H9 (cell line): ENCODE results near the gene DGKB. TPM values are rescaled to one million over a fixed set of nuclear protein-coding genes. Genes with fewer than 3 reads are reported as not detected.

ENCODE experiments used
- DNase-seq: peaks from one replicate; pipeline ENCODE4 v3.0.0-alpha.2; 2017
- H2AFZ ChIP-seq: one replicate; pipeline ENCODE4 v1.6.1; 2013; ENCODE audit warnings: mild to moderate bottlenecking, low read length, control low read depth, moderate library complexity
- H2AK5ac ChIP-seq: 2 replicates; pipeline ENCODE4 v1.6.1; 2013; ENCODE audit warnings: low read length, control low read depth, mixed read lengths; ENCODE audit not compliant: insufficient read length
- H2BK120ac ChIP-seq: one replicate; pipeline ENCODE4 v1.6.1; 2013; ENCODE audit warnings: low read depth, mild to moderate bottlenecking, low read length, control low read depth, inconsistent platforms; ENCODE audit not compliant: poor library complexity, severe bottlenecking
- H2BK12ac ChIP-seq: 2 replicates; pipeline ENCODE4 v1.6.1; 2013; ENCODE audit warnings: low read length, control low read depth, mixed read lengths, low read depth; ENCODE audit not compliant: insufficient read length
- H2BK15ac ChIP-seq: 2 replicates; pipeline ENCODE4 v1.6.1; 2013; ENCODE audit warnings: low read depth, low read length, control low read depth
- H2BK20ac ChIP-seq: one replicate; pipeline ENCODE4 v1.6.1; 2013; ENCODE audit warnings: low read depth, mild to moderate bottlenecking, low read length, control low read depth, inconsistent platforms; ENCODE audit not compliant: poor library complexity, severe bottlenecking
- H2BK5ac ChIP-seq: 2 replicates; pipeline ENCODE4 v1.6.1; 2013; ENCODE audit warnings: low read length, control low read depth, mixed read lengths; ENCODE audit not compliant: insufficient read length
- H3K14ac ChIP-seq: 2 replicates; pipeline ENCODE4 v1.6.1; 2013; ENCODE audit warnings: low read length, control low read depth; ENCODE audit not compliant: insufficient read depth
- H3K18ac ChIP-seq: 2 replicates; pipeline ENCODE4 v1.6.1; 2013; ENCODE audit warnings: low read depth, mild to moderate bottlenecking, mixed read lengths, low read length, control low read depth; ENCODE audit not compliant: insufficient read length
- H3K23ac ChIP-seq: 2 replicates; pipeline ENCODE4 v1.6.1; 2013; ENCODE audit warnings: low read length, control low read depth, mixed read lengths, low read depth; ENCODE audit not compliant: insufficient read length
- H3K23me2 ChIP-seq: 2 replicates; pipeline ENCODE4 v1.6.1; 2013; ENCODE audit warnings: low read depth, mild to moderate bottlenecking, mixed read lengths, low read length, control low read depth; ENCODE audit not compliant: insufficient read length, poor library complexity, severe bottlenecking
- H3K27ac ChIP-seq: 2 replicates; pipeline ENCODE4 v1.5.1; 2013; ENCODE audit warnings: low read length, control low read depth, mixed read lengths, low read depth; ENCODE audit not compliant: insufficient read length
- H3K27me3 ChIP-seq: 2 replicates; pipeline ENCODE4 v1.6.1; 2013; ENCODE audit warnings: low read length, control low read depth, inconsistent platforms; ENCODE audit not compliant: insufficient read depth
- H3K4ac ChIP-seq: 2 replicates; pipeline ENCODE4 v1.6.1; 2013; ENCODE audit warnings: low read depth, mild to moderate bottlenecking, control low read depth, inconsistent platforms, low read length, moderate library complexity
- H3K4me1 ChIP-seq: 2 replicates; pipeline ENCODE4 v1.6.1; 2013; ENCODE audit warnings: low read length, control low read depth, inconsistent platforms; ENCODE audit not compliant: insufficient read depth
- H3K4me2 ChIP-seq: 2 replicates; pipeline ENCODE4 v1.6.1; 2013; ENCODE audit warnings: low read length, control low read depth, mixed read lengths; ENCODE audit not compliant: insufficient read length, insufficient read depth
- H3K56ac ChIP-seq: 2 replicates; pipeline ENCODE4 v1.6.1; 2013; ENCODE audit warnings: low read depth, mild to moderate bottlenecking, mixed read lengths, low read length, control low read depth; ENCODE audit not compliant: insufficient read length
- H3K79me1 ChIP-seq: 2 replicates; pipeline ENCODE4 v1.6.1; 2013; ENCODE audit warnings: low read depth, mild to moderate bottlenecking, moderate library complexity, low read length, control low read depth, inconsistent platforms; ENCODE audit not compliant: insufficient read depth, poor library complexity, severe bottlenecking
- H3K79me2 ChIP-seq: 2 replicates; pipeline ENCODE4 v1.6.1; 2013; ENCODE audit warnings: low read length, control low read depth, inconsistent platforms; ENCODE audit not compliant: insufficient read depth
- H3K9ac ChIP-seq: 2 replicates; pipeline ENCODE4 v1.6.1; 2013; ENCODE audit warnings: low read length, control low read depth, mixed read lengths; ENCODE audit not compliant: insufficient read length; ENCODE audit errors: extremely low read depth
- H3K9me3 ChIP-seq: one replicate; pipeline ENCODE4 v1.6.1; 2013; ENCODE audit warnings: low read depth, low read length, inconsistent platforms; ENCODE audit not compliant: control insufficient read depth
- H3T11ph ChIP-seq: one replicate; pipeline ENCODE4 v1.6.1; 2013; ENCODE audit warnings: mild to moderate bottlenecking, low read length, control low read depth, inconsistent platforms
- H4K20me1 ChIP-seq: one replicate; pipeline ENCODE4 v1.6.1; 2013; ENCODE audit not compliant: control insufficient read depth, insufficient read length, insufficient read depth
- H4K5ac ChIP-seq: 2 replicates; pipeline ENCODE4 v1.6.1; 2013; ENCODE audit warnings: low read depth, mild to moderate bottlenecking, mixed read lengths, low read length, control low read depth; ENCODE audit not compliant: insufficient read length
- H4K8ac ChIP-seq: replicated peaks from 2 replicates; pipeline ENCODE4 v1.6.1; 2013; ENCODE audit warnings: low read length, control low read depth, mixed read lengths, low read depth; ENCODE audit not compliant: insufficient read length
- H4K91ac ChIP-seq: 2 replicates; pipeline ENCODE4 v1.6.1; 2013; ENCODE audit warnings: low read depth, mild to moderate bottlenecking, moderate library complexity, mixed read lengths, low read length, control low read depth; ENCODE audit not compliant: insufficient read length
- H3K27ac Mint-ChIP-seq, 3 experiments: 2 replicates in 2 of 3; 3 replicates in 1 of 3; pipeline ENCODE4 v1.8.0; 2020 to 2021; ENCODE audit warnings: mixed read lengths in 3 of 3, mild to moderate bottlenecking in 1 of 3, moderate library complexity in 1 of 3
- H3K27me3 Mint-ChIP-seq: 2 replicates; pipeline ENCODE4 v1.8.0; 2021; ENCODE audit warnings: low read depth, mild to moderate bottlenecking, moderate library complexity, mixed read lengths
- H3K36me3 Mint-ChIP-seq, 3 experiments: 2 replicates in 2 of 3; 3 replicates in 1 of 3; pipeline ENCODE4 v1.8.0; 2020 to 2021; ENCODE audit warnings: low read depth in 3 of 3, mixed read lengths in 3 of 3; ENCODE audit not compliant: insufficient read depth in 1 of 3
- H3K4me1 Mint-ChIP-seq, 2 experiments: 2 replicates each; pipeline ENCODE4 v1.8.0; 2020; ENCODE audit warnings: mixed read lengths in 2 of 2
- H3K4me3 Mint-ChIP-seq, 2 experiments: 2 replicates in 1 of 2; 3 replicates in 1 of 2; pipeline ENCODE4 v1.8.0; 2020 to 2021; ENCODE audit warnings: mild to moderate bottlenecking in 2 of 2, mixed read lengths in 2 of 2, moderate library complexity in 1 of 2
- H3K9me3 Mint-ChIP-seq, 2 experiments: 2 replicates in 1 of 2; 3 replicates in 1 of 2; pipeline ENCODE4 v1.8.0; 2020; ENCODE audit warnings: mild to moderate bottlenecking in 2 of 2, mixed read lengths in 2 of 2, moderate library complexity in 1 of 2
- CTCF ChIP-seq: fragments of 200-600 bp; sonication (generic); conservative IDR thresholded peaks from 3 replicates; pipeline ENCODE4 v1.8.0; 2021; ENCODE audit warnings: antibody characterized with exemption, mild to moderate bottlenecking
- WGBS: extraction: QIAGEN DNeasy Blood & Tissue Kit; methylation state at CpG from one replicate; pipeline ENCODE4 v1.1.7; 2013; ENCODE audit warnings: missing lambda C conversion rate, low lambda C conversion rate, mixed read lengths; ENCODE audit not compliant: insufficient read length; ENCODE audit errors: extremely low coverage; 5-methylcytosine and 5-hydroxymethylcytosine counted together
- total RNA-seq: library from RNA; stranded (reverse); gene quantifications from 2 replicates; pipeline ENCODE4 v1.2.1, GENCODE V29; 2021

Gene DGKB
- total RNA-seq, 1 experiment from 2014 or later: 0.26 TPM

- H4K8ac ChIP-seq: no peak overlapping the region
- H3K36me3 Mint-ChIP-seq: no peaks in the 10 kb centered on the region; a peak in 1 of 7 replicates
- no peak overlapping the region for H3K4me2 ChIP-seq
- no peak overlapping the region for H3K9ac ChIP-seq
- H2BK20ac ChIP-seq: no peak overlapping the region
- no peak overlapping the region for H2BK120ac ChIP-seq
- H3K27ac ChIP-seq: no peak overlapping the region
- peak overlapping the region in 2 of 3 experiments; percentile 49 to 82; a peak in 4 of 7 replicates for H3K27ac Mint-ChIP-seq
- no peaks in the 10 kb centered on the region for H4K20me1 ChIP-seq
- no peak overlapping the region for H2AK5ac ChIP-seq
- H3K23me2 ChIP-seq: no peaks in the 10 kb centered on the region
- no peak overlapping the region for H2BK12ac ChIP-seq
- no peaks in the 10 kb centered on the region for H3K4me1 ChIP-seq
- H3K4me1 Mint-ChIP-seq: 0 out of 4 replicates have a peak, but pooled peaks cover 0 to 3% of the 10 kb centered on the region in 2 experiments
- H3K4me3 Mint-ChIP-seq: no peak overlapping the region
- no peak overlapping the region for H3K18ac ChIP-seq
- H2BK5ac ChIP-seq: no peak overlapping the region
- H4K91ac ChIP-seq: no peak overlapping the region
- no peak for DNase-seq
- H3K27me3 Mint-ChIP-seq: no peaks in the 10 kb centered on the region
- H3K56ac ChIP-seq: no peak overlapping the region
- no peak overlapping the region for H3K23ac ChIP-seq
- TF ChIP-seq CTCF: no peak
- H3K79me2 ChIP-seq: no peaks in the 10 kb centered on the region
- H2BK15ac ChIP-seq: no peak overlapping the region
- WGBS: no CpG with 5 or more reads among the region's 4 CpGs
- H3K14ac ChIP-seq: no peak overlapping the region; the same call in 1 of the 2 replicates
- H3K9me3 ChIP-seq: no peaks in the 10 kb centered on the region
- no peak overlapping the region for H3K4ac ChIP-seq
- H3K9me3 Mint-ChIP-seq: no peaks in the 10 kb centered on the region; a peak in 1 of 5 replicates
- no peaks in the 10 kb centered on the region for H3K27me3 ChIP-seq
- H4K5ac ChIP-seq: no peak overlapping the region
- no peak overlapping the region for H2AFZ ChIP-seq
- no peaks in the 10 kb centered on the region for H3K79me1 ChIP-seq
- no peak overlapping the region for H3T11ph ChIP-seq
Observed at GRCh38 chr7:14351167-14351566, 551.4 kb downstream of the DGKB start.
